K562 (cell line): ENCODE measurements around the gene HOXD4. TPM values are rescaled to one million over a fixed set of nuclear protein-coding genes. Genes with fewer than 3 reads are reported as not detected.

Experiments used
- ATAC-seq: fragments of 200-7000 bp; cut with Tn5 transposase; 3 replicates; pipeline ENCODE4 v1.9.1; 2020; ENCODE audit warnings: moderate library complexity
- BruUV-seq: library from RNA; stranded (reverse); fragments of 400-500 nt; replicated peaks from 2 replicates; lab custom pipeline; 2021; lab: Mats Ljungman, UMichigan
- CTCF ChIA-PET: fragments of 300-600 bp; formaldehyde crosslinking; extraction: SDS; loops from one replicate; lab custom pipeline; 2021; ENCODE audit warnings: low intra/inter-chr PET ratio; lab: Yijun Ruan, JAX
- POLR2A ChIA-PET: fragments of 300-600, 350-650 bp; sonication (Branson Sonifier 250); formaldehyde crosslinking; extraction: SDS; loops from one replicate; lab custom pipeline; 2021; ENCODE audit warnings: antibody characterized with exemption, inconsistent platforms; lab: Yijun Ruan, JAX
- DNase-seq, 4 experiments: peaks; one replicate each; pipeline versions ENCODE4 v3.0.0 to v3.0.0-alpha.2; 2011 to 2018; ENCODE audit warnings: low spot score in 3 of 4, mixed read lengths in 3 of 4; ENCODE audit errors: extremely low read depth in 1 of 4
- FAIRE-seq: peaks from 2 replicates; lab custom pipeline; 2011; peaks lifted over from hg19 to GRCh38; lab: Jason Lieb, UNC
- H2AFZ ChIP-seq: 2 replicates; pipeline ENCODE4 v1.6.0; 2011; ENCODE audit warnings: low read depth, low read length, control low read depth, inconsistent platforms
- H3K27ac ChIP-seq: fragments of 200-600 bp; 3 replicates; pipeline ENCODE4 v1.8.0; 2011; ENCODE audit warnings: low read depth, mild to moderate bottlenecking, control low read depth, inconsistent platforms, low read length, moderate library complexity, mixed read lengths; ENCODE audit errors: extremely low read depth
- H3K27me3 ChIP-seq, 2 experiments: fragments of 300-600 bp in 1 of 2; 2 replicates in 1 of 2; 3 replicates in 1 of 2; pipeline versions ENCODE4 v1.6.0 to v1.8.0; 2011; ENCODE audit warnings: inconsistent platforms in 2 of 2, low read length in 2 of 2, mild to moderate bottlenecking in 1 of 2, mixed read lengths in 1 of 2, moderate library complexity in 1 of 2; ENCODE audit not compliant: control insufficient read depth in 2 of 2, insufficient read depth in 2 of 2
- H3K36me3 ChIP-seq: fragments of 300-600 bp; 3 replicates; pipeline ENCODE4 v1.8.0; 2011; ENCODE audit warnings: mild to moderate bottlenecking, low read length, inconsistent platforms; ENCODE audit not compliant: control insufficient read depth, insufficient read depth
- H3K4me1 ChIP-seq, 2 experiments: fragments of 200-600 bp in 1 of 2; replicated peaks in 1 of 2; 2 replicates in 1 of 2; 3 replicates in 1 of 2; pipeline versions ENCODE4 v1.5.1 to v1.8.0; 2011; ENCODE audit warnings: inconsistent platforms in 2 of 2, low read length in 2 of 2, mild to moderate bottlenecking in 1 of 2, mixed read lengths in 1 of 2, moderate library complexity in 1 of 2; ENCODE audit not compliant: control insufficient read depth in 2 of 2, insufficient read depth in 2 of 2
- H3K4me2 ChIP-seq: 2 replicates; pipeline ENCODE4 v1.6.1; 2011; ENCODE audit warnings: low read length, control low read depth, inconsistent platforms, mixed read lengths; ENCODE audit not compliant: insufficient read depth
- H3K4me3 ChIP-seq: fragments of 200-600 bp; sonication (generic), shearing (Covaris generic); 2 replicates; pipeline ENCODE4 v1.5.1; 2016; ENCODE audit warnings: control low read depth, inconsistent platforms
- H3K79me2 ChIP-seq: fragments of 200-600 bp; 3 replicates; pipeline ENCODE4 v1.8.0; 2011; ENCODE audit warnings: low read length, inconsistent platforms; ENCODE audit not compliant: control insufficient read depth, insufficient read depth
- H3K9ac ChIP-seq, 2 experiments: 2 replicates each; pipeline versions ENCODE4 v1.6.0 to v1.6.1; 2011; ENCODE audit warnings: low read depth in 2 of 2, low read length in 2 of 2, control low read depth in 1 of 2, inconsistent platforms in 1 of 2, mild to moderate bottlenecking in 1 of 2, mixed read lengths in 1 of 2; ENCODE audit not compliant: insufficient read depth in 1 of 2
- H3K9me1 ChIP-seq: one replicate; pipeline ENCODE4 v1.6.0; 2011; ENCODE audit warnings: inconsistent platforms, mild to moderate bottlenecking, low read length, moderate library complexity; ENCODE audit not compliant: control insufficient read depth, insufficient read depth
- H3K9me3 ChIP-seq: replicated peaks from 2 replicates; pipeline ENCODE4 v1.5.1; 2011; ENCODE audit warnings: low read depth, low read length, inconsistent platforms; ENCODE audit not compliant: control insufficient read depth, insufficient read depth
- H4K20me1 ChIP-seq: replicated peaks from 2 replicates; pipeline ENCODE4 v1.6.1; 2011; ENCODE audit warnings: low read length, inconsistent platforms, mixed read lengths; ENCODE audit not compliant: control insufficient read depth, insufficient read depth
- JUNB ChIP-seq: fragments of 450-650 bp; formaldehyde crosslinking; conservative IDR thresholded peaks from 2 replicates; pipeline ENCODE4 v1.4.0; 2020; ENCODE audit warnings: mild to moderate bottlenecking
- ZNF143 ChIP-seq: sonication (generic); formaldehyde crosslinking; IDR thresholded peaks from 2 replicates; pipeline ENCODE4 v1.9.0; 2022; ENCODE audit warnings: mild to moderate bottlenecking, missing genetic modification reagents
- ZNF3 ChIP-seq: fragments of 250-450 bp; sonication (Bioruptor Pico); IDR thresholded peaks from 2 replicates; pipeline ENCODE4 v1.5.0; 2021; ENCODE audit warnings: mild to moderate bottlenecking, moderate library complexity
- ZZZ3 ChIP-seq: fragments of 450-650 bp; IDR thresholded peaks from 2 replicates; pipeline ENCODE4 v1.6.1; 2016; ENCODE audit warnings: antibody characterized with exemption, mild to moderate bottlenecking, moderate library complexity
- in situ Hi-C: fragments of 300-500 bp; cut with MboI; formaldehyde crosslinking; loops from 4 replicates; pipeline ENCODE4 v1.15.0; 2018; ENCODE audit warnings: inconsistent platforms, mixed read lengths
- intact Hi-C: fragments of 100-400 bp; cut with micrococcal nuclease; formaldehyde crosslinking; loops from 2 replicates; pipeline ENCODE4 v1.14.2; 2022
- polyA plus RNA-seq, 8 experiments: library from polyadenylated mRNA; depleted of rRNA in 4 of 8; stranded (reverse) in 5 of 8; unstranded in 3 of 8; fragments of >200 nt; fragmentation: Nextera tagmentation in 2 of 8; fragmentation: Illumina TruSeq in 1 of 8; extraction: Ambion mirVana in 2 of 8; extraction: Trizol in 1 of 8; gene quantifications; 2 replicates each; pipeline versions ENCODE4 v1.2.1 to v1.2.3, GENCODE V29; 2011 to 2014; ENCODE audit warnings: inconsistent platforms in 1 of 8, missing spikeins in 1 of 8
- total RNA-seq, 7 experiments: library from RNA; depleted of rRNA in 6 of 7; stranded (reverse); fragments of >200 nt in 6 of 7; fragmentation: Illumina TruSeq in 2 of 7; extraction: Trizol in 2 of 7; gene quantifications; 2 replicates each; pipeline versions ENCODE4 v1.2.1 to v1.2.3, GENCODE V29; 2011 to 2021; ENCODE audit warnings: low replicate concordance in 1 of 7
- TF ChIP-seq, protein P1 (sequence below): sonication (generic); formaldehyde crosslinking; IDR thresholded peaks from 2 replicates; pipeline ENCODE4 v1.8.1; 2023; ENCODE audit warnings: missing genetic modification reagents, mild to moderate bottlenecking, borderline replicate concordance

The HOXD4 gene
- total and polyA plus RNA-seq, 9 of the 15 experiments (the other 6 are each of a cell fraction or from before 2014, with no cell fraction given) = not detected

DNA sequence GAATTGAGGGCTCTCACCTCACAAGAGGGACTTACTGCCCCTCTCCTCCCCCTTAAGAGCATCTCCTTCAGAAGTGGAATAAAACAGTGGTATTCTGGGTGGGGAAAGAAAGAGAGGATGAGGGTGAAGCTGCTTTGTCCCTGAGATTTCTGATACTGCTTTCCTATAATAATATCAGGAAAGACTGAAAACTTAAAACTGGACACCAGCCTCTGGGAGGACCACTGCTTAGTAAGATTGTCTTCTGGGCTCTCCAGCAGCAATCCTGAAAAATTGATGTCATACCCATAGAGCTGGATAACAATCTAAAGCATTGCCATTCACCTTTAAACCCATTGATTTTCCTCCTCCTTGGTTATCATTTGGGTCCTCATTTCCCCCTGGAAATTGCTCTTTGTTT lies 4.7 kb upstream of the HOXD4 start:
- FAIRE-seq = no peak
- Histone ChIP-seq H3K9me3 (no peaks in the 10 kb centered on the region), H4K20me1 (no peaks in the 10 kb centered on the region; the same call in 1 of the 2 replicates), H3K36me3 (no peaks in the 10 kb centered on the region), H3K4me3 (no peak overlapping the region), H2AFZ (no peak overlapping the region)
- intact Hi-C loops = loop anchor here (10.0 kb wide), 2 partner anchors 228 to 1608 kb away; no protein-coding TSS in a partner anchor
- in situ Hi-C loops = loop anchor here (25.0 kb wide), 2 partner anchors 666 to 1616 kb away; no protein-coding TSS in a partner anchor
- no peak for ATAC-seq
- TF ChIP-seq, protein P1, sequence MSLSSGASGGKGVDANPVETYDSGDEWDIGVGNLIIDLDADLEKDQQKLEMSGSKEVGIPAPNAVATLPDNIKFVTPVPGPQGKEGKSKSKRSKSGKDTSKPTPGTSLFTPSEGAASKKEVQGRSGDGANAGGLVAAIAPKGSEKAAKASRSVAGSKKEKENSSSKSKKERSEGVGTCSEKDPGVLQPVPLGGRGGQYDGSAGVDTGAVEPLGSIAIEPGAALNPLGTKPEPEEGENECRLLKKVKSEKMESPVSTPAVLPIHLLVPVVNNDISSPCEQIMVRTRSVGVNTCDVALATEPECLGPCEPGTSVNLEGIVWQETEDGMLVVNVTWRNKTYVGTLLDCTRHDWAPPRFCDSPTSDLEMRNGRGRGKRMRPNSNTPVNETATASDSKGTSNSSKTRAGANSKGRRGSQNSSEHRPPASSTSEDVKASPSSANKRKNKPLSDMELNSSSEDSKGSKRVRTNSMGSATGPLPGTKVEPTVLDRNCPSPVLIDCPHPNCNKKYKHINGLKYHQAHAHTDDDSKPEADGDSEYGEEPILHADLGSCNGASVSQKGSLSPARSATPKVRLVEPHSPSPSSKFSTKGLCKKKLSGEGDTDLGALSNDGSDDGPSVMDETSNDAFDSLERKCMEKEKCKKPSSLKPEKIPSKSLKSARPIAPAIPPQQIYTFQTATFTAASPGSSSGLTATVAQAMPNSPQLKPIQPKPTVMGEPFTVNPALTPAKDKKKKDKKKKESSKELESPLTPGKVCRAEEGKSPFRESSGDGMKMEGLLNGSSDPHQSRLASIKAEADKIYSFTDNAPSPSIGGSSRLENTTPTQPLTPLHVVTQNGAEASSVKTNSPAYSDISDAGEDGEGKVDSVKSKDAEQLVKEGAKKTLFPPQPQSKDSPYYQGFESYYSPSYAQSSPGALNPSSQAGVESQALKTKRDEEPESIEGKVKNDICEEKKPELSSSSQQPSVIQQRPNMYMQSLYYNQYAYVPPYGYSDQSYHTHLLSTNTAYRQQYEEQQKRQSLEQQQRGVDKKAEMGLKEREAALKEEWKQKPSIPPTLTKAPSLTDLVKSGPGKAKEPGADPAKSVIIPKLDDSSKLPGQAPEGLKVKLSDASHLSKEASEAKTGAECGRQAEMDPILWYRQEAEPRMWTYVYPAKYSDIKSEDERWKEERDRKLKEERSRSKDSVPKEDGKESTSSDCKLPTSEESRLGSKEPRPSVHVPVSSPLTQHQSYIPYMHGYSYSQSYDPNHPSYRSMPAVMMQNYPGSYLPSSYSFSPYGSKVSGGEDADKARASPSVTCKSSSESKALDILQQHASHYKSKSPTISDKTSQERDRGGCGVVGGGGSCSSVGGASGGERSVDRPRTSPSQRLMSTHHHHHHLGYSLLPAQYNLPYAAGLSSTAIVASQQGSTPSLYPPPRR (CRISPR knock-in tag) = no peak
- TF ChIP-seq JUNB (CRISPR knock-in tag) = no peak
- no peak for TF ChIP-seq ZNF143 (CRISPR knock-in tag)
- no peak for TF ChIP-seq ZNF3 (CRISPR knock-in tag)
- no peak for TF ChIP-seq ZZZ3
- TF ChIP-seq, all 486 proteins: peak for 0
- POLR2A ChIA-PET = no interaction called here
- H3K9ac ChIP-seq = no peak overlapping the region
- H3K27ac ChIP-seq = no peak overlapping the region
- no TSS peak for BruUV-seq
- no peaks in the 10 kb centered on the region for H3K9me1 ChIP-seq
- H3K4me1 ChIP-seq = peaks cover 0 to 3% of the 10 kb centered on the region in 2 experiments; a peak in 1 of 5 replicates
- H3K27me3 ChIP-seq = peaks cover 54 to 57% of the 10 kb centered on the region in 2 experiments
- CTCF ChIA-PET = no interaction called here
- H3K79me2 ChIP-seq = no peaks in the 10 kb centered on the region
- DNase-seq = no peak
- no peak overlapping the region for H3K4me2 ChIP-seq
